ENCODE results near the gene MATN3. TPM values are rescaled to one million over a fixed set of nuclear protein-coding genes. Genes with fewer than 3 reads are reported as not detected.

Gene MATN3
- total and polyA plus RNA-seq, 2 of the 8 experiments (the other 6 are each of a cell fraction or from before 2014, with no cell fraction given) = 3.0 to 9.9 TPM

- H3K27ac ChIP-seq (ENCODE audit: low read depth, low read length) = no peak overlapping the region
- H3K9ac ChIP-seq (replicated peaks in 1 of 4; ENCODE audit: extremely low read depth in 1 of 4, low read depth in 3 of 4, low read length in 3 of 4) = no peak overlapping the region
- no peaks in the 10 kb centered on the region for H3K9me3 ChIP-seq (ENCODE audit: insufficient read depth in 2 of 2, low read depth in 1 of 2, low read length in 1 of 2)
- H3K79me2 ChIP-seq (ENCODE audit: control insufficient read depth in 1 of 2, insufficient read depth in 2 of 2, low read length in 2 of 2) = no peaks in the 10 kb centered on the region
- H3K18ac ChIP-seq (ENCODE audit: extremely low read depth, low read length) = no peak overlapping the region
- H3K56ac ChIP-seq (replicated peaks; ENCODE audit: insufficient read length, low read depth, low read length) = no peak overlapping the region
- H2BK12ac ChIP-seq (ENCODE audit: low read depth, low read length) = no peak overlapping the region
- H4K91ac ChIP-seq (replicated peaks; ENCODE audit: insufficient read length, low read length) = no peak overlapping the region
- no peak overlapping the region for H2BK15ac ChIP-seq (ENCODE audit: low read length)
- no peaks in the 10 kb centered on the region for H3K79me1 ChIP-seq (ENCODE audit: low read depth, low read length)
- POLR2A ChIA-PET (ENCODE audit: partially characterized antibody) = no interaction called here
- H3K4me2 ChIP-seq (ENCODE audit: insufficient read depth in 1 of 2, low read depth in 2 of 2, low read length in 2 of 2) = no peak overlapping the region
- no peaks in the 10 kb centered on the region for H3K23me2 ChIP-seq (ENCODE audit: low read depth, low read length)
- H2BK120ac ChIP-seq (replicated peaks; ENCODE audit: low read depth, low read length) = no peak overlapping the region
- H2AK5ac ChIP-seq (ENCODE audit: low read depth, low read length) = no peak overlapping the region
- H4K8ac ChIP-seq (ENCODE audit: extremely low read depth, insufficient read depth, low read length) = no peak overlapping the region
- FAIRE-seq (no peak), DNase-seq (ENCODE audit: low read depth in 1 of 2, low spot score in 2 of 2) (no peak)
- H3K4me3 ChIP-seq (ENCODE audit: extremely low read depth in 1 of 4, insufficient read depth in 2 of 4, low read depth in 3 of 4, low read length in 4 of 4) = no peak overlapping the region
- H4K20me1 ChIP-seq (replicated peaks in 1 of 2; ENCODE audit: control insufficient read depth in 1 of 2, insufficient read depth in 2 of 2, low read length in 2 of 2) = no peaks in the 10 kb centered on the region
- H3K14ac ChIP-seq (ENCODE audit: insufficient read length) = no peak overlapping the region
- H2BK20ac ChIP-seq (ENCODE audit: low read length) = no peak overlapping the region
- no peak overlapping the region for H4K5ac ChIP-seq (ENCODE audit: insufficient read length, low read depth, low read length)
- peaks cover 0 to 2% (median 0%) of the 10 kb centered on the region in 4 experiments; a peak in 2 of 7 replicates for H3K27me3 ChIP-seq (replicated peaks in 1 of 4; ENCODE audit: control insufficient read depth in 3 of 4, extremely low read depth in 1 of 4, insufficient read depth in 3 of 4, low read length in 3 of 4)
- H3K23ac ChIP-seq (ENCODE audit: insufficient read length) = no peak overlapping the region
- H3K4ac ChIP-seq (replicated peaks; ENCODE audit: insufficient read length, low read depth, low read length) = no peak overlapping the region
- H2BK5ac ChIP-seq (ENCODE audit: low read depth, low read length) = no peak overlapping the region
- H3K4me1 ChIP-seq (replicated peaks in 1 of 4; ENCODE audit: control insufficient read depth in 3 of 4, insufficient read depth in 4 of 4, low read length in 3 of 4) = no peaks in the 10 kb centered on the region
- TF ChIP-seq RNF2 (IDR thresholded peaks at IDR 0.05; ENCODE audit: borderline replicate concordance, low read depth, low read length, missing control alignments, poor library complexity, severe bottlenecking) (no peak), KDM4A (IDR thresholded peaks at IDR 0.05; ENCODE audit: low read depth, low read length, severe bottlenecking) (no peak), NANOG (IDR thresholded peaks at IDR 0.05; ENCODE audit: insufficient read depth, low read depth, low read length, poor library complexity, severe bottlenecking) (no peak), YY1 (IDR thresholded peaks at IDR 0.05; ENCODE audit: low read depth, low read length) (no peak), ASH2L (IDR thresholded peaks at IDR 0.05; ENCODE audit: low read length) (no peak), SP4 (IDR thresholded peaks at IDR 0.05; ENCODE audit: low read length) (no peak), CHD2 (IDR thresholded peaks at IDR 0.05; ENCODE audit: low read length) (no peak), TCF12 (IDR thresholded peaks at IDR 0.05; ENCODE audit: low read depth, low read length) (no peak)
- H3K36me3 ChIP-seq (ENCODE audit: control insufficient read depth in 2 of 4, insufficient read depth in 4 of 4, low read length in 3 of 4) = no peaks in the 10 kb centered on the region
- H2AFZ ChIP-seq (ENCODE audit: low read length) = no peak overlapping the region
- CTCF ChIA-PET (ENCODE audit: partially characterized antibody) = interaction anchor here (0.6 to 1.0 kb wide), 2 partner anchors 9 to 10 kb away, joined by 3 read pairs; no protein-coding TSS in a partner anchor
- WGBS, 2 experiments (ENCODE audit: extremely low coverage in 1 of 2, insufficient coverage in 1 of 2, insufficient read length in 1 of 2, insufficient replicate concordance in 2 of 2, low coverage in 1 of 2, low lambda C conversion rate in 2 of 2, missing lambda C conversion rate in 1 of 2) = 86% methylated on average over 17 of the region's 17 CpGs; no CpG with 5 or more reads in 1 of the 2 experiments
These were observed 6.5 kb downstream of the MATN3 start for GRCh38 chr2:20005891-20006470.

Measured in H1 (cell line).